ENCODE data around the gene CNTN1.

- no peak for TF ChIP-seq MTA1 (CRISPR knock-in tag; IDR thresholded peaks at IDR 0.05; ENCODE audit: borderline replicate concordance)
- no peak for TF ChIP-seq SUZ12 (IDR thresholded peaks at IDR 0.05; ENCODE audit: low read depth, low read length)
- TF ChIP-seq, protein P1, sequence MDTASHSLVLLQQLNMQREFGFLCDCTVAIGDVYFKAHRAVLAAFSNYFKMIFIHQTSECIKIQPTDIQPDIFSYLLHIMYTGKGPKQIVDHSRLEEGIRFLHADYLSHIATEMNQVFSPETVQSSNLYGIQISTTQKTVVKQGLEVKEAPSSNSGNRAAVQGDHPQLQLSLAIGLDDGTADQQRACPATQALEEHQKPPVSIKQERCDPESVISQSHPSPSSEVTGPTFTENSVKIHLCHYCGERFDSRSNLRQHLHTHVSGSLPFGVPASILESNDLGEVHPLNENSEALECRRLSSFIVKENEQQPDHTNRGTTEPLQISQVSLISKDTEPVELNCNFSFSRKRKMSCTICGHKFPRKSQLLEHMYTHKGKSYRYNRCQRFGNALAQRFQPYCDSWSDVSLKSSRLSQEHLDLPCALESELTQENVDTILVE (CRISPR knock-in tag; IDR thresholded peaks at IDR 0.05) = no peak
- TF ChIP-seq HNF1A (IDR thresholded peaks at IDR 0.05; ENCODE audit: low read depth) = no peak
- no peak for TF ChIP-seq HNF1A (CRISPR knock-in tag; IDR thresholded peaks at IDR 0.05; ENCODE audit: borderline replicate concordance)
- no peak for TF ChIP-seq MAFF (IDR thresholded peaks at IDR 0.05; ENCODE audit: low read depth, low read length)
- no peak for TF ChIP-seq POLR2AphosphoS5 (IDR thresholded peaks at IDR 0.05; ENCODE audit: low read depth, low read length)
- no peak for TF ChIP-seq HDAC2 (CRISPR knock-in tag; IDR thresholded peaks at IDR 0.05)
- TF ChIP-seq ZNF235 (CRISPR knock-in tag; IDR thresholded peaks at IDR 0.05; ENCODE audit: borderline replicate concordance) = no peak
- TF ChIP-seq ZNF556 (CRISPR knock-in tag; IDR thresholded peaks at IDR 0.05; ENCODE audit: borderline replicate concordance) = no peak
Measured at GRCh38 chr12:40820794-40821484, 128.7 kb downstream of the CNTN1 start.

Data from HepG2 (cell line).